GM18867 (cell line): ENCODE measurements around the gene PGLYRP3.

Experiments used
- ATAC-seq: cut with Tn5 transposase; IDR thresholded peaks from one replicate; pipeline ENCODE4 v1.9.1; 2021; ENCODE audit warnings: mild to moderate bottlenecking, moderate library complexity; ENCODE audit not compliant: unreplicated experiment

Gene PGLYRP3, protein sequence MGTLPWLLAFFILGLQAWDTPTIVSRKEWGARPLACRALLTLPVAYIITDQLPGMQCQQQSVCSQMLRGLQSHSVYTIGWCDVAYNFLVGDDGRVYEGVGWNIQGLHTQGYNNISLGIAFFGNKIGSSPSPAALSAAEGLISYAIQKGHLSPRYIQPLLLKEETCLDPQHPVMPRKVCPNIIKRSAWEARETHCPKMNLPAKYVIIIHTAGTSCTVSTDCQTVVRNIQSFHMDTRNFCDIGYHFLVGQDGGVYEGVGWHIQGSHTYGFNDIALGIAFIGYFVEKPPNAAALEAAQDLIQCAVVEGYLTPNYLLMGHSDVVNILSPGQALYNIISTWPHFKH

DNA sequence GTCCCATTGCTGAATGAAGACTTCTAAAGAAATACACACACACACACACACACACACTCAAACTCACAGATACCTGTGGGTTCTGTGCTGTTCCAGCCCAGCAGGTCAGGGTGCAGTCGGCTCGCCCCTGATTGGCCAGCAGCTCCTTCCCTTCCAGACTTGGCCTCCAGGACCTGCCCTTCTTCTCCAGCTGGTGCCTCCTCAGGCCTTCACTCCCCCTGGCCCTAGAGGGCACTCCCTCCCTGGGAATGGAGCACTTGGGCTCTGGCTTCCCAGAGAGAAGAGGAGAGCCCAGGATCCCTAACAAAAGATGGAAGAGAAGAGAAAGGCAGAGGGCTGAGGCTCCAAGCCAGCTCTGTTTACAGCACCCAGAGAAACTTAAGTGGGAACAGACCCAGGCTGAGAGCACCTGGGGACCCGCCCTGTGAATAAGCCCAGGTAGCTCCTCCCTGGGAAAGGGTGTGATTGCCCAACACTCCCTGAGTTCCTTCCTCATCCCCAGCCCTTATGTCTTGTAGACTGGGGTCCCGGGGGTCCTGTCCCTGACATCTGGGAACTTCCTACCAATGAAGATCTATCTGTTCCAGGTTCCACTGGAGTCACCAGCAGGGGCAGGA is at the start of gene PGLYRP3:
Gene PGLYRP3 (minus strand): TSS at position 383 of the 617 bp plus-strand sequence. CDS start 2,287 bp downstream, outside the sequence.
- no peak for ATAC-seq

DNA sequence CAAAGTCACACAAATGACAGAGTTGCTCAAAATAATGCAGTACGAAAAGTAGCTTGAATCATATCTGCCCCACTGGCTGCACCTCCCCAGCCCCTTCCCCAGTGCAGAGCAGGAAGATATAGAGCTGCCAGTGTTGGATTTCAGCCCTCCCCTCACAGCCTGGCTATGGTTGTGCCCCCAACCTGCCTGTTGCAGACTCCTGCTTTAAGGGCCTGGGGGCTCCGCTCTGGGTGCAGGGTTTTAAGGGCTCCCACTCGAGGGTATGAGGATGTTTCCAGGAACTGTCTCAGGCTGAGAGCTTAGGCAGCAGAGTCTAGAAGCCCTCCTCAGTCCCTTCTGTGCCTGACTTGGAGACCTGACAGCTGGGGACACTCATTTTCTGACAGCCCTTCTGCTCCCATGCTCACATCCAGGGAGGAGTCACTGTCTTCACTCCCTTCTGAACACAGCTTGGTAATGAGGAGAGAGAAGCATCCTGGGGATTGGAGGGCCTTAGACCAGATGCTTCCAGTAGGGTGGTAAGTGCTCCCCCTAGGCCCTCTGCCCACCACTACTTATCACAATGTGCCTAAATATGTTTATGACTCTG is 49.5 kb upstream of the PGLYRP3 start:
- no peak for ATAC-seq

DNA sequence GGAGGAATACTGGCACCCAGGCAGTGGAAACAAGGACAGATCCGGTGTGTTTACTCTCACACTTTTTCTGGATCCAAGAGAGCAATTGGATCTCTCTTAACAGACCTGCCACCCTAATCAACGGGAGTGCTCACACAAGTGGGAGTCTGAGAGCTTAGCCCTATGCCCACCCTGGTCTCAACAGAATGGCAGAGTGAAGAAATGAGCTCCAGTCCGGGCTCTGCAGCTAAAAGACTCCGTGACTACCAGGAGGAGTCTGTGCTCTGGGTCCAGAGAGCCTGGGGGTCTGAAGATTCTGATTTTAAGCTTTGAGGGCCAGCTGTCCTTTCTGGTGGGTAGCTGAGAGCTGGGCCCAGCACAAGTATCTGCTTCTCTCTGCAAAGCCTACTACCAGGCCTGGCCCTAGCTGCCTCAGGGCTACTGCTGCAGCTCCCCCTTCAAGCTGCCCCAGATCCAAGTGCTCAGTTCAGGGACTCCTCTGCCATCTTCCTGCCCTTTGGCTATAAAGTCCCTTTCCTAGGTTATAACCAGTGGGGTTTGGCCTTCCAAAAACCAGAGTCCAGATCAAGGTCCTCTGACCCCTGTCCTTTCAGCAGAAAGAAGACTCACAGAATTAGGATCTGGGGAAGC is 48.8 kb upstream of the PGLYRP3 start:
- no peak for ATAC-seq

DNA sequence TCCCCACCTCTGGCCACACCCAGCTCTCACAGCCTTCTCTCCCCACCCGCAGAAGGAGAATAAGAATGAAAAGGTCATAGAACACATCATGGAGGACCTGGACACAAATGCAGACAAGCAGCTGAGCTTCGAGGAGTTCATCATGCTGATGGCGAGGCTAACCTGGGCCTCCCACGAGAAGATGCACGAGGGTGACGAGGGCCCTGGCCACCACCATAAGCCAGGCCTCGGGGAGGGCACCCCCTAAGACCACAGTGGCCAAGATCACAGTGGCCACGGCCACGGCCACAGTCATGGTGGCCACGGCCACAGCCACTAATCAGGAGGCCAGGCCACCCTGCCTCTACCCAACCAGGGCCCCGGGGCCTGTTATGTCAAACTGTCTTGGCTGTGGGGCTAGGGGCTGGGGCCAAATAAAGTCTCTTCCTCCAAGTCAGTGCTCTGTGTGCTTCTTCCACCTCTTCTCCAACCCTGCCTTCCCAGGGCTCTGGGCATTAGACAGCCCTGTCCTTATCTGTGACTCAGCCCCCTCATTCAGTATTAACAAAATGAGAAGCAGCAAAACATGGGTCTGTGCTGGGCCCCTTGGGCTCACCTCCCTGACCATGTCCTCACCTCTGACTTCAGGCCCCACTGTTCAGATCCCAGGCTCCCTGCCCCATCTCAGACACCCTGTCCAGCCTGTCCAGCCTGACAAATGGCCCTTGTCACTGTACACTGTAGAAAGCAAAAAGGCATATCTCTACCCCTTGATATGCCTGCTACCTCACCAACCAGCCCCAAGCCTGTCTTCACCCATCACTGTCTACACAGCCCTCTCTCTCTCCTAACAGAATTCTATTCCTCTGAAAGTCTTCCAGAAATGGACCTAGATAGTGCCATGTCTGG is 48.1 kb upstream of the PGLYRP3 start:
- no peak for ATAC-seq

DNA sequence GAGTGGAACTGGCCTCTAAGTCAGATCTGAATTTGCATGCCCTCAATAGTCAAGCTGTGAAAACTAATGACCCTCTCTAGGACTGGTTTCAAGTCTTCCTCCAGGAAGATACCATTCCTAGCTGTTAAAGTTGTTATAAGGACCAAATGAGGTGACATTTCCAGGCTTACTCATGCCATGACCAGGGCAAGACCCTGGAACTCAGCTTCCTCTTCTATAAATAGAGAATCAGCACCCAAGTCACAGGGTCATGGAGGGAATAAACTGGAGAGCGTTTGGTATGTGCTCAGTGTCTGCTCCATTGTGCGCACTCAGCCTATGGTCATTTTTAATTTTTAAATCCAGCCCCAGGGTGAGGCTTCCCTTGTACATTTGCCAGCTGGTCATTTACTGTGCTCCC is 47.4 kb upstream of the PGLYRP3 start:
- ATAC-seq: no peak

DNA sequence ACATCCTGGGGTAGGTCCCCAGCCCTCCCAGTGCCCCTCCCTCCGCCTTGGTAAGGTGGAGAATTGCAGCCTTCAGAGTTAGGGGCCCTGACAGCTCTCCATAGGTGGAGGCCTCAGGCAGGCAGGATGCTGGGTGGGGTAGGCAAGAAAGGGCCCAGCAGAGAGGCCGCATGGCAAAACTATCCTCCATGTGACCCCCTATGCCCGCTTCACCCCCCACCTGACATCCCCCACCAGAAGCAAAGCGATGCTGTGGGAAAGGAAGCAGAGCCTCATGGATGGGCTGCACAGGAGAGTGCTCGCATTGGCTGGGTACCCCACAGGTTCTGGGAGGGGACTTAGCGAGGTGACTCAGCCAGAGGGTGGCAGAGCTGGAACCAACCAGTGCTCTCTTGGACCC is 46.5 kb upstream of the PGLYRP3 start:
- no peak for ATAC-seq

DNA sequence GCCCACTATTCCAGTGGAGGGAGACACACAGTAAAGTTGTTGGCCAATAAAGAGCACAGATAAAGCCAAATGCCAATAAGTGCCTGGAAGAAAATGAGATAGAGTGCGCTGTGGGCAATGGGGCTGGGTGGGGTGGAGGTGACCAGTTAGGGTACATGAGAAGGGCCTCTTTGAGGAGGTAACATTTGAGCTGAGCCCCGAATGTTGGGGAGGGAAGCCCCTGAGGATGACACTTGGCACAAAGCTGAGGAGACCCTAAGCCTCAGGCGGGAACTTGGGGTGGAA is 45.9 kb upstream of the PGLYRP3 start:
- no peak for ATAC-seq

DNA sequence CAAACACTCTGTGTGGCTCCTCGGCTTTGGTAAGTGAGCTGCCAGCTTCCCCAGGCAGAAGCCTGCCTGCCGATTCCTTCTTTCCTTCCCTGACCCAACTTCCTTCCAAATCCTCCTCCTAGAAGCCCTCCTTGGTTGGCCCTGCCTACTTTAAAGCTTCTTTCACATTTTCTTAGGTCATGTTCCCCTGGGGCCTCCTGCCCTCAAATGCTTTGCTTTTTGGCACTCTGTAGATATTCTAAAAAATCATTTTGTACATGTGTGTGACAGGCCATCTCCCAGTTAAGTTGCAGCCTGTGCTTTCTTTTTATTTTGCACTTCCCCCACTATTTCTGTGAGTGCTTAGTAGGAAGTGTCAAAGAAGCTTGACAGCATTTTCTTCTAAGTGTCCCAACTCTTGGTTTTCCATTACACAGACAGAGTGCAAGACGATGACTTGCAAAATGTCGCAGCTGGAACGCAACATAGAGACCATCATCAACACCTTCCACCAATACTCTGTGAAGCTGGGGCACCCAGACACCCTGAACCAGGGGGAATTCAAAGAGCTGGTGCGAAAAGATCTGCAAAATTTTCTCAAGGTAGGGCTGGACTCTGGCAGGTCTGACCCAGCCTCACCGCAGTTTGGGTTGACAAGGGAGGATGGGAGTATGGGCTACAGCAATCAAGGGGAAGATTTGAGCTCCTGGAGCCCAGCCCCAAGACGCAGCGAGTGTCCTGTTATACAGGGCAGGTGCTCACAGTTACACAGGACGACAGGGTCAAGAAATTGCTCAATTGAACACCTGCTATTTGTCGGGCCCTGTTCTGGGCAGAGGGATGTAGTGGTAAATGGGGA is 45.3 kb upstream of the PGLYRP3 start, which contains the start of gene S100A9:
Gene S100A9 (plus strand): TSS at position 2 of the 838 bp plus-strand sequence. CDS start 430 bp downstream, at position 432.
- ATAC-seq: no peak

DNA sequence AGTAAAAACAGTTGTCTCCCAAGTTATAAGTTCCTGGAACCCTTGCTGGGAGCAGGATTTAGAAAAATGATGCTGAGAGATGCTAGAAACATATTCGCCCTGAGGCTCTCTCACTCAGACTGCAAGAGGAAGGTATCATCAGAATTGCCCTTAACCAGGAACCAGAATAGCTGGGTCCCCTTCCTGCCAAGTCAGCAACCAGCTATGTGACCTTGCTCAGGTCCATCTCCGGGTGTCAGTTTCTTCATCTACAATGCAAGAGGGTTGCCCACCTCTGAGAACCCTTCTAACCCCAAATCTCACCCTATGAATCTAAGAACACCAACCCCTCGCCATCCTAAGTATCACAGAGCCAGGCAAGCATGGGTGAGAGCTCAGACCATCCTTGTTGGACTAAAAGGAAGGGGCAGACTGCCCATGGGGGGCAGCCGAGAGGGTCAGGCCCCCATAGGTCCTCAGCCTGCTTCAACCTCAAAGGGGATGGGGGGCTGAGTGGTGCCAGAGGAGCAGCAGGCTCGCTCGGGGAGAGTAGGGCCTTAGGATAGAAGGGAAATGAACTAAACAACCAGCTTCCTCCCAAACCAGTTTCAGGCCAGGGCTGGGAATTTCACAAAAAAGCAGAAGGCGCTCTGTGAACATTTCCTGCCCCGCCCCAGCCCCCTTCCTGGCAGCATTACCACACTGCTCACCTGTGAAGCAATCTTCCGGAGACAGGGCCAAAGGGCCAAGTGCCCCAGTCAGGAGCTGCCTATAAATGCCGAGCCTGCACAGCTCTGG is 44.5 kb upstream of the PGLYRP3 start:
- no peak for ATAC-seq

DNA sequence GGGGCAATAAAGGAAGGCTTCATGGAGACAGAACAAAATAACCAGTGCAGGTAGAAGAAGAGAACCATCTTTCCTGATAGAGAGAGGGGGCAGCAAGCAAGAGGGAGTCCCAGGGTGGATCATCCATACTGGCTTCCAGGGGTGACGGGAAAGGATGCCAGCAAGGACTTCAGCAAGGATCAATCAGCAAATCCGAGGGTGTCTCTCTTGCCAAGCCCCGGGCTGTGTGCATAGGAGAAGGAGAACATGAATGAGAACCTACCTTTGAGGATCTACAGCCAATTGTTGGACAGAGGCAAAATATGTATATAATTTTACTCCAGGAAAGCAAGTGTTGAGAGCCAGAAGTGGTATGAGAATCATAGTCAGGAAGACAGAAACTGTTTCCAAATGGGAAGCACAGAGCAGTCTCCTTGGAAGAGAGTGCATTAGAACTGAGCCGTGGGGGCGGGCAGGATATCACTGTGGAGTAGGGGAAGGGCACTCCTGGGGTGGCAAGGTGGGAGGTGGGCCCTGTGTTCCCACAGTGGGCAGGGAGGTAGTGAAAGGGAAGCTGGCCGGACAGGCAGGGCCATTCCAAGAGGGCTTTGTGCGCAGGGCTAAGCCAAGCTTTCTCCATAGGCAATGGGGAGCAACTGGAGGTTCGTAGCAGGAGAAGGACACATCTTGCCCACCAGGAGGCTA is 43.8 kb upstream of the PGLYRP3 start:
- no peak for ATAC-seq

DNA sequence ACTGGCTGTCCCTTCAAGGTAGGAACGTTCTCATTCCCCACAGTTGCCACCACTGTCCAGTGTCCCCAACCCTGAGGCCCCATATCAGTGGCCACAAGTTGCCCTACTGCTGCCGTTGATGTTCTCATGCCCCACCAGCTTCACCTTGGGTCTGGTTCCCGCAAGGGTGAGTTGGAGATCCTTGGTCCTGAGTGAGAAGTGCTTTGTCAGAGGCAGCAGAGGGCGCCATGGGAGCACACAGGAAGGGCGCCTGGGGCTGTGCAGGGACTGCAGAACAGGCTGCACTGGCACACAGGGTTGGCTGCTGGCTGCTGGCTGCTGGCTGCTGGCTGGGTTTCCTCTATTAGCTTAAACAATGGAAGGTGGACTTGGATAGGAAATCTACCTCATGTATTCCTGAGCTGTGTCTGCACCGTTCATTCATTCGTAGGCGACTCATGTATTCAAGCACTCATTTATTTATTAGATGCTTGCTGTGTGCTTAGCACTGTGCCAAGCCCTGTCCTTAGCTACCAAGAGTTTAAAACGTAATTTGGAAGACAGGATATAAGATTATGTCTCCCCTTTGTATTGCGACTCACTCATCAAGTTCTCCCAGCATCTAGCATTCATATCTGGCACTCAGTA is 42.8 kb upstream of the PGLYRP3 start:
- ATAC-seq: no peak

DNA sequence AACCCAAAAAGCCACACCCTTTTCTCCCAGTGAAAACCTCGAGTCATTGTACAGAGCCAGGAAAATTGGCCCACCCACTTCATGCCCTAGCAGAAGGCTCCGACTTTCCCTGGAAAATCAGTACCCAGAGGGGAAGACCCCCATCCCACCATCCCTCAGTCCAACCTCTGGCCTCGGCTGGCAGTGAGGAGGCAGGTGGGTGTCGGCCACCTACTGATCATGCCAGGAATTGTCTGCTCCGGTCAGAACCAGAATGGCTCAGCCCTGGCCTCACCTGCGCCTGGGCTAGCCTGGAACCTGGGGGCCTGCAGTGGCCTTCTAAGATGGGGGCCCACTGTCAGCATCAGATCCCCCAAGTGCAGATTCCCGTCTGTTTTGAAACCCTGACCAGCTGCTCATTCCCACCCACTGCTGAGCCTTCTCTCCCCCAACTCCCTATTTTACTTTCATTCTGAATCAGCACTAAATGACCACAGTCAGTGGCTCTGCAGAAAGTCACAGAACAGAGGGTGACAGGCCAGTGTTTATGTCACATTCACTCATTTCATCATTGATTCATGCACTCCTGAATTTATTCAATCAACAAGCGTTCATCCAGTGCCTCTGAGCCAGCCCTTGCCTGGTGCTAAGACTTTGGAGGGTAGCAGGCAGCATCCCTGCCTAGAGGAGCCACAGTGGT is 41.9 kb upstream of the PGLYRP3 start:
- ATAC-seq: no peak

DNA sequence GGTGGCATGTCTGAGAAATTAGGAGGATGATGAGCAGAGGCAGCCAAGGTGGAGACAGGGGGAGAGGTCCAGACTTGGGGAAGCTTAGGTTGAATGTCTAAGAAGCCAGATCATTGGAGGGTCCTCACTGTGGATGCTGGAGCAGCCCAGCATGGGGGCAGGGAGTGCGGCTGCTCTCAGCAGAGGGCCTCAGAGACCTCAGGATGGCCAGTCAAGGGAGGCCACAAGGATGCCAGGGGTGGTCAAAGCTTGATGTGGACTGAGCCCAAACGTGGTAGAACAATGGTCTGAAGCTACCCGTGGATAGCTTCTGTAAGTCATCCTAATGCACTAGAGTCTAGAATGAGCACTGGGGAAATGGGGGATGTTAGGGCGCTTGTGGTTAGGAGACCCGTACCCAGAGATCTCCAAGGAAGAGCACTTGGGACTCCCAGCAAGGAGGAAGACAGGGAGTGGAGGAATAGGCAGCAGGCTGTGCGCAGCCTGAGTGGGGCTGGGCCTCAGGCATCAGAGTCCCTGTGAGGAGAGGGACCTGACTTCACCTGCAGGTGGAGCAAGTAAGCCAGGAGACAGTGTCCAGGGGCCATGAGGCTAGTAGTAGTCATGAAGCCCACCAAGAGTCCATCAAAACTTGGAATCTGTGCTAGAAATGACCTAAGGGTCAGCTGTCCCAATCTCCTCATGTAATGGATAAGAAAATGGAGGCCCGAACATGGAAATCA is 40.6 kb upstream of the PGLYRP3 start:
- no peak for ATAC-seq

DNA sequence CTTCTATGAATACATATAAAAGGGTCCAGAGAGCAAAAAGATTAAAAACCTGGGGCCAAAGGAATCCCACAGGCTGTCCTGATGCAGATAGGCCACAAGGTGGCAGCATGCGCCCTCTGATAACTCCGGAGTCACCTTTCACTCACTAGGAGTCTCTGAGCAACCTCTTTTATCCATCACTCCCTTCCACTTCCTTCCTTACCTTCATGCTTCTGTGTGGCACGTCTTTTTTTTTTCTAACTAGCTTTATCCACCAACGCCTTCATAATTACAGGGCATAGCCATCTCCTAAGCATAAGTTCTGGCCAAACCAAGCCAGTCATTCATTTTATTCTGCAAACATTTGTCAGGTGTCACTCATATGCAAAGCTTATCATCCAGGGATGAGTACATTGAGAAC is 39.8 kb upstream of the PGLYRP3 start:
- no peak for ATAC-seq

DNA sequence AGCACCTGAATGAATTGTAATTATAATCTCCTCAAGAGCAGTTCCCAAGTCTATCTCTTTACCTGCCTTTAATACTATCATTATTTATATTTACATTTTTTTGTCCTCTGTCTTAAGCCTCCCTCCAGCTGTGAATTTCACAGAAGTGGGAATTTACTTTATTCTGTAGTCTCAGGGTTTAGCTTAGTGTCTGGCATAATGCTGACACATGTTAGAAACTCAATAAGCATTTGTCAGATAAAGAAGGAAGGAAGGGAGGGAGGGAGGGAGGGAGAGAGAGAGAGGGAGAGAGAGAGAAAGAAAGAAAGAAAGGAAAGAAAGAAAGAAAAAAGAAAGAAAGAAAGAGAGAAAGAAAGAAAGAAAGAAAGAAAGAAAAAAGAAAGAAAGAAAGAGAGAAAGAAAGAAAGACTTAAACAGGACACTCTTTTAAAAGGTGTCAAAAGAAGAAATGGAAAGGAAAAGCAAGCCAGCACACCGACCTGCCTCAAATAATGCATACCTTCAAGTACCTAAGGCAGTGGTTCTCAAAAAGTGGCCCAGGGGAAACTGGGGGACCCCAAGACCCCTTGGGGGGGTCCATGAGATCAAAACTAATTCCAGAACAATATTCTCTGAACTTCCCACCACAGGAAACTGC is 37.7 kb upstream of the PGLYRP3 start:
- no peak for ATAC-seq
